H54 (cell line): ENCODE data around the gene TMEM94.
A peak's percentile ranks its signal among the peaks of the same experiment; 100 is the strongest.

Source experiments
- DNase-seq: peaks from one replicate; pipeline ENCODE4 v3.0.0; 2011; ENCODE audit warnings: low spot score, mixed read lengths; ENCODE audit not compliant: insufficient read length
- FAIRE-seq: peaks from 3 replicates; lab custom pipeline; 2011; peaks lifted over from hg19 to GRCh38; lab: Jason Lieb, UNC
- POLR2A ChIP-seq: IDR thresholded peaks from 2 replicates; pipeline ENCODE4 v1.6.1; 2011; ENCODE audit warnings: low read depth, mild to moderate bottlenecking, low read length

TMEM94 gene

GRCh38 chr17:75521290-75521689 lies 64.9 kb downstream of the TMEM94 start:
- no peak for TF ChIP-seq POLR2A
- DNase-seq (no peak), FAIRE-seq (no peak)

GRCh38 chr17:75521951-75522727 lies 65.7 kb downstream of the TMEM94 start:
- no peak for TF ChIP-seq POLR2A
- DNase-seq (peak; percentile 69), FAIRE-seq (no peak)

GRCh38 chr17:75523647-75524046 lies 67.2 kb downstream of the TMEM94 start:
- TF ChIP-seq POLR2A: no peak

GRCh38 chr17:75524269-75524969 lies 68.0 kb downstream of the TMEM94 start:
- FAIRE-seq: no peak
- no peak for DNase-seq
- TF ChIP-seq POLR2A: no peak

More at GRCh38 chr17:75523647-75524046, 67.2 kb downstream of the TMEM94 start:
- no peak for DNase-seq
- FAIRE-seq: no peak

- TF ChIP-seq POLR2A: no peak
- FAIRE-seq (no peak), DNase-seq (no peak)
Observed at GRCh38 chr17:75524970-75525805, 68.8 kb downstream of the TMEM94 start, which contains the start of gene LLGL2. Gene LLGL2, plus strand, starts transcription at chr17:75525697. Its CDS starts 17,730 bp downstream, at chr17:75543427.

- no peak for DNase-seq
- TF ChIP-seq POLR2A: no peak
- FAIRE-seq: no peak
Observed at GRCh38 chr17:75525806-75526554, 69.5 kb downstream of the TMEM94 start.

GRCh38 chr17:75526555-75527270 lies 70.3 kb downstream of the TMEM94 start:
- DNase-seq (no peak), FAIRE-seq (no peak)
- no peak for TF ChIP-seq POLR2A

GRCh38 chr17:75530837-75531720 lies 74.6 kb downstream of the TMEM94 start:
- DNase-seq (no peak), FAIRE-seq (no peak)
- no peak for TF ChIP-seq POLR2A

GRCh38 chr17:75531721-75532072 lies 75.3 kb downstream of the TMEM94 start:
- no peak for TF ChIP-seq POLR2A
- peak; percentile 82 for DNase-seq
- no peak for FAIRE-seq

- FAIRE-seq: no peak
- DNase-seq: no peak
- TF ChIP-seq POLR2A: no peak
Observed at GRCh38 chr17:75535119-75535537, 78.7 kb downstream of the TMEM94 start.

- no peak for DNase-seq
- TF ChIP-seq POLR2A: no peak
- FAIRE-seq: no peak
Observed at GRCh38 chr17:75535871-75536270, 79.4 kb downstream of the TMEM94 start.

- no peak for TF ChIP-seq POLR2A
- DNase-seq (no peak), FAIRE-seq (no peak)
Observed at GRCh38 chr17:75536366-75536765, 79.9 kb downstream of the TMEM94 start.
